Pancreas (tissue), 10 donors: Measurements from ENCODE around the gene CLCN1. TPM values are rescaled to one million over a fixed set of nuclear protein-coding genes. Genes with fewer than 3 reads are reported as not detected.

Experiments
- ATAC-seq, 4 donors: fragments of 200-7000 bp; cut with Tn5 transposase; one replicate each; pipeline versions ENCODE4 v1.8.0 to v1.9.1; 2020; ENCODE audit warnings: mild to moderate bottlenecking in 4 of 4, moderate library complexity in 4 of 4
- DNase-seq, 6 donors: peaks; one replicate each; pipeline ENCODE4 v3.0.0-alpha.2; 2020
- FAIRE-seq: peaks from 2 replicates; lab custom pipeline; 2012; peaks lifted over from hg19 to GRCh38; lab: Jason Lieb, UNC
- H3K27ac ChIP-seq, 4 donors: fragments of 200-600 bp; sonication (generic); 1 replicate in 3 of 4; 2 replicates in 1 of 4; pipeline versions ENCODE4 v1.5.0 to v1.8.0; 2020
- H3K27me3 ChIP-seq, 4 donors: fragments of 200-600 bp; one replicate each; pipeline ENCODE4 v1.8.0; 2021
- H3K36me3 ChIP-seq, 3 donors: fragments of 200-600 bp; sonication (generic) in 1 of 3; one replicate each; pipeline versions ENCODE4 v1.5.0 to v1.8.0; 2020 to 2021
- H3K4me1 ChIP-seq, 3 donors: fragments of 200-600 bp; one replicate each; pipeline ENCODE4 v1.8.0; 2021
- H3K4me3 ChIP-seq, 4 donors: fragments of 200-600 bp; sonication (generic) in 2 of 4; one replicate each; pipeline versions ENCODE4 v1.5.0 to v1.8.0; 2020 to 2021
- H3K9me3 ChIP-seq, 4 donors: fragments of 200-600 bp; one replicate each; pipeline ENCODE4 v1.8.0; 2021
- WGBS, 2 donors: extraction: QIAGEN DNeasy Blood & Tissue Kit; methylation state at CpG; one replicate each; pipeline ENCODE4 v1.1.7; 2013; 5-methylcytosine and 5-hydroxymethylcytosine counted together
- intact Hi-C, 3 donors: fragments of 100-400 bp; cut with DNase I; formaldehyde crosslinking; loops; one replicate each; pipeline versions ENCODE4 v1.11.1 to v1.14.2; 2022
- polyA plus RNA-seq, 2 donors: library from polyadenylated mRNA; stranded (reverse); fragments of 200-250 nt; gene quantifications; one replicate each; pipeline ENCODE4 v1.2.3, GENCODE V29; 2013
- total RNA-seq, 6 donors: library from RNA; stranded (reverse); fragmentation: NEBNext Ultra II Directional in 4 of 6; extraction: Animal tissue kit (Norgen Biotek cat#: 25700) in 4 of 6; gene quantifications; one replicate each; pipeline versions ENCODE4 v1.2.1 to v1.2.4, GENCODE V29; 2021 to 2023
- TF ChIP-seq, protein P1 (sequence below), 4 donors: fragments of 200-600 bp; sonication (generic) in 3 of 4; IDR thresholded peaks; one replicate each; pipeline versions ENCODE4 v1.5.0 to v1.8.0; 2021; ENCODE audit warnings: antibody characterized with exemption in 4 of 4
- donor health status: healthy with polysubstance abuse.
- donor health status: DM: no; HTN: no; CAD: no; lungs with moderate emphysema.
- donor health status: DM: no; HTN: no; CAD: no.
- donor health status: control.
- donor health status: control.
- donor health status: Bipolar disorder and iron deficiency.
- donor health status: DM: yes; HTN: yes; CAD: no.
- donor health status: DM: no; HTN: no; CAD: no.
- donor health status: DM: no; HTN: no; CAD: no.
- donor health status: DM: yes; HTN: yes; CAD: no.

Gene CLCN1
- total and polyA plus RNA-seq, 8 donors: 0.05 to 0.06 TPM; not detected in 6

DNA sequence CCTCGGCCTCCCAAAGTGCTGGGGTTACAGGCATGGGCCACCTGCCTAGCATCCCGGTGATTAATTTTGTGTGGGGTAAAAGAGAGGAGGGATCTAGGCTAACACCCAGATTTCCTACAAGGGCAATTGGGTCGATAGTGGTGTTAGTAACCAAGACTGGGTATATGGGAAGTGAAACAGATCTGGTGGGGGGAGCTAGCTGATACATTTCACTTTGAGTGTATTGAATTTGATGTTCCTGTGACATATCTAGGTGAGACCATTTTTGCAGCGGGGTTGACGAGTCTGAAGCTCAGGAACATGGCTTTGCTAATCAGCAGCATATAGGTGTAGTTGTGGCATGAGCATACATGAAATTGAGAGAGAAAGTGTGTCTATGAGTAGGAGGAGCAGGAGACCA lies 12.0 kb downstream of the CLCN1 start:
- WGBS, 2 donors: 81 to 91% methylated on average over 5 of the region's 5 CpGs
- no peak for ATAC-seq
- no peak overlapping the region for H3K4me3 ChIP-seq
- H3K9me3 ChIP-seq: no peaks in the 10 kb centered on the region
- FAIRE-seq: no peak
- no peak for DNase-seq
- no peaks in the 10 kb centered on the region for H3K27me3 ChIP-seq
- no peaks in the 10 kb centered on the region for H3K4me1 ChIP-seq
- intact Hi-C loops: no loop called here
- no peak overlapping the region for H3K27ac ChIP-seq
- no peaks in the 10 kb centered on the region for H3K36me3 ChIP-seq
- TF ChIP-seq, protein P1, sequence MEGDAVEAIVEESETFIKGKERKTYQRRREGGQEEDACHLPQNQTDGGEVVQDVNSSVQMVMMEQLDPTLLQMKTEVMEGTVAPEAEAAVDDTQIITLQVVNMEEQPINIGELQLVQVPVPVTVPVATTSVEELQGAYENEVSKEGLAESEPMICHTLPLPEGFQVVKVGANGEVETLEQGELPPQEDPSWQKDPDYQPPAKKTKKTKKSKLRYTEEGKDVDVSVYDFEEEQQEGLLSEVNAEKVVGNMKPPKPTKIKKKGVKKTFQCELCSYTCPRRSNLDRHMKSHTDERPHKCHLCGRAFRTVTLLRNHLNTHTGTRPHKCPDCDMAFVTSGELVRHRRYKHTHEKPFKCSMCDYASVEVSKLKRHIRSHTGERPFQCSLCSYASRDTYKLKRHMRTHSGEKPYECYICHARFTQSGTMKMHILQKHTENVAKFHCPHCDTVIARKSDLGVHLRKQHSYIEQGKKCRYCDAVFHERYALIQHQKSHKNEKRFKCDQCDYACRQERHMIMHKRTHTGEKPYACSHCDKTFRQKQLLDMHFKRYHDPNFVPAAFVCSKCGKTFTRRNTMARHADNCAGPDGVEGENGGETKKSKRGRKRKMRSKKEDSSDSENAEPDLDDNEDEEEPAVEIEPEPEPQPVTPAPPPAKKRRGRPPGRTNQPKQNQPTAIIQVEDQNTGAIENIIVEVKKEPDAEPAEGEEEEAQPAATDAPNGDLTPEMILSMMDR (IDR thresholded peaks at IDR 0.05): no peak

DNA sequence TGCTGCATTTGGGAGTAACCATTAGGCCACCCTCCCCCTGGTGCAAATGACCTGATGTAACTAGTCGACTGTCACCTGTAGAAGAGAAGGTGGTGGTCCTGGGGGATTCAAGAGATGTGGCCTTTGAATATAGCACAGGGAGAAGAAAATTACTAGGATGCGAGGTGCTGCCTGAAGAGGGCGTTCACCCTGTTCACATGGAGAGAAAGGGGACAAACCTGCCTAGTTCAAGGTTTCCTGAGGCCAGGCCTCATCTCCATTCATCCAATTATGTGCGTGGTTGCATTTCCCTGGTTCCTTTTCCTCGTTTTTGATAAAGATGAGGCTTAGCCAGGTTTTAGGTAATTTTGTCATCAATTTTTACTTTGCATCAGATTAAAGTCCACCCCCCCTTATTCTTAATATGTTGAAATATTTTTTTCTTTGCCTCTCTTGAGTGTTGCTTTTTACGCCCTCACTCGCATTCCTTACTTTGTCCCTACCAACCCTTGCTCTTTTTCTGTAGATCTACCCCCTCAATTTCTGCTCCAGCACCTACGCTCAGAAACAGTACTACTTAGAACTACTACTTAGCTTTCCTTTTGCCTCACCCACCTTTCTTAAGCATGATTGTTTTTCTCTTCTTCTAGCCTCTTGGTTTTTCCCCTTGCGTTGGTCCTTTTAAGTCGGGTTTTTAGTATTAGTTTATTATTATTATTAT lies 13.7 kb downstream of the CLCN1 start:
- 79 to 82% methylated on average over 10 of the region's 10 CpGs for WGBS, 2 donors
- no peak overlapping the region for H3K27ac ChIP-seq
- intact Hi-C loops: no loop called here

DNA sequence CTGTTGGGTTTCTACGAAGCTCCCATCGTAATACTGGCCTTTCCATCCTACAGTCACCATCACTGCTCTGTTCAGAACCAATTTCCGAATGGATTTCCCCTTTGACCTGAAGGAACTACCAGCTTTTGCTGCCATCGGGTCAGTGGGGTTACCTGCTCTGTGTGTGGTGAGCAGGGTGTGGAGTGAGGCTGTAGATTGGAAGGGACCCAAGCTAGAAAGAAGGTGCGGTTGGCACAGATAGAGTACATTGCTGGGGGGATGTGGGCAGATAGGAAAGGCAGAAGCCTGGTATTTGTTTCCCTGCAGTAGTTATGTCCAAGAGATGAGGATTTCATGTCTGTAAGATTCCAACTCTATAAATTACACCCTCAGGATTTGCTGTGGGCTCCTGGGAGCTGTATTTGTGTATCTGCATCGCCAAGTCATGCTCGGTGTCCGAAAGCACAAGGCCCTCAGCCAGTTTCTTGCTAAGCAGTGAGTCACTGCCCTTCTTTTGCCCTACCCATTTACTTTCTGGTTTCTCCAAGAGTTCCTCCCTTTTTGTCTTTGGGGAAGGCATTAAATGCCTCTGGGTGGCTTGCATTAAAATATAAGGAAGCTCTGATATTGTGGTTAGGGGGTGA lies 15.4 kb downstream of the CLCN1 start:
- H3K36me3 ChIP-seq: no peaks in the 10 kb centered on the region
- ATAC-seq: peak in 3 of 4 donors; percentile 17 to 84 (median 53)
- H3K4me3 ChIP-seq: no peak overlapping the region
- TF ChIP-seq, protein P1 (IDR thresholded peaks at IDR 0.05): no peak
- H3K27me3 ChIP-seq: no peaks in the 10 kb centered on the region
- WGBS, 2 donors: 84 to 86% methylated on average over 8 of the region's 8 CpGs
- no peaks in the 10 kb centered on the region for H3K4me1 ChIP-seq
- H3K27ac ChIP-seq: no peak overlapping the region
- intact Hi-C loops: no loop called here
- no peak for DNase-seq
- no peak for FAIRE-seq
- H3K9me3 ChIP-seq: no peaks in the 10 kb centered on the region

More for the DNA sequence above, 13.7 kb downstream of the CLCN1 start:
- Histone ChIP-seq H3K36me3 (no peaks in the 10 kb centered on the region), H3K9me3 (no peaks in the 10 kb centered on the region), H3K27me3 (no peaks in the 10 kb centered on the region), H3K4me3 (no peak overlapping the region), H3K4me1 (no peaks in the 10 kb centered on the region)
- TF ChIP-seq, protein P1 (IDR thresholded peaks at IDR 0.05): no peak
- DNase-seq (no peak), ATAC-seq (no peak), FAIRE-seq (no peak)

DNA sequence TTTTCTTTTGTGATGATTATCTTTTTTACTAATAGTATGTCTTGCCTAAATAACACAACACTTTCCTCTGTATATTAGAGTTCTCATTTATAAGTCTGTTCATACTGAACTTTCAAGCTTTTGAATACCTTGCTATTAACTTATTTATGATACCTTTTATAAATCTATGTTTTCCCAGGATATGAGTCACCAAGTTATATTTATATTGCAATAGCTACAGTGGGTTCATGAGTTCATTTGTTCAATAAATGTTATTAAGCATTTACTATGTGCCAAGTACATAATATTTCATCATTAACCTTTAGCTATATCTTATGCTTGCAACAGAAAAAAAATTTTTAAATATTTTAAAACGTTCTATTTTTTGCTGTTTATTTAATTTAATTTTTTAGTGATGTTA lies 18.3 kb downstream of the CLCN1 start:
- Histone ChIP-seq H3K4me3 (no peak overlapping the region), H3K4me1 (no peaks in the 10 kb centered on the region), H3K36me3 (no peaks in the 10 kb centered on the region), H3K27me3 (no peaks in the 10 kb centered on the region), H3K27ac (no peak overlapping the region), H3K9me3 (no peaks in the 10 kb centered on the region)
- WGBS, 2 donors: 23 to 30% methylated on average over 1 of the region's 1 CpG
- no peak for DNase-seq
- intact Hi-C loops: no loop called here
- no peak for ATAC-seq
- FAIRE-seq: no peak
- TF ChIP-seq, protein P1 (IDR thresholded peaks at IDR 0.05): no peak

DNA sequence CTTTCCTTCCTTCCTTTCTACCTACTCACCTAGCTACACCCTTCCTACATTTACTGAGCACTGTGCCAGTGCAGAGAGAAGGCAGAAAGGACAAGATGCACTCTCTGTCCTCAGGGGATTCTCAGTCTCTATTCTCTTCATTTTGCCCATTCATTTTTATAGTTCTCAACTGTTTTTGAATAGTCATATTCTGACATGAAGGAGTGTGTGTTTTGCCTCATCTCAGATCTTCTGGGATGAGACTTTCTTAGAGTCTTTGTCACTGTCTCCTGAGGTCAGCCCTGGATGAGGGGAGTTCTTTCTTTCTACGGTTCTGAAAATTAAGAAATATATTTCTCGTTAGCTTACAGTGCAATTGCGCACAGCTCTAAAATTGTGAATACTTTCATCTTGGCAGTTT lies 21.3 kb downstream of the CLCN1 start:
- no peaks in the 10 kb centered on the region for H3K4me1 ChIP-seq
- H3K27me3 ChIP-seq: no peaks in the 10 kb centered on the region
- H3K9me3 ChIP-seq: no peaks in the 10 kb centered on the region
- ATAC-seq (no peak), DNase-seq (no peak), FAIRE-seq (no peak)
- H3K4me3 ChIP-seq: no peak overlapping the region
- intact Hi-C loops: no loop called here
- no peak overlapping the region for H3K27ac ChIP-seq
- TF ChIP-seq, protein P1 (IDR thresholded peaks at IDR 0.05): no peak
- no peaks in the 10 kb centered on the region for H3K36me3 ChIP-seq
- 77 to 81% methylated on average over 3 of the region's 3 CpGs for WGBS, 2 donors
